WTC11 (cell line): ENCODE data around the gene SLC8A1. TPM values are rescaled to one million over a fixed set of nuclear protein-coding genes. Genes with fewer than 3 reads are reported as not detected.

Source experiments
- ATAC-seq: fragments of 200-7000 bp; cut with Tn5 transposase; 2 replicates; pipeline ENCODE4 v1.10.0; 2021; ENCODE audit warnings: mild to moderate bottlenecking, moderate library complexity
- CTCF ChIA-PET: fragments of 300-600 bp; sonication (Branson Sonifier 250); formaldehyde crosslinking; loops from one replicate; lab custom pipeline; 2021; ENCODE audit warnings: antibody characterized with exemption; lab: Charles Lee
- POLR2A ChIA-PET: fragments of 350-600 bp; sonication (Branson Sonifier 250); formaldehyde crosslinking; loops from one replicate; lab custom pipeline; 2021; ENCODE audit warnings: antibody characterized with exemption; lab: Charles Lee
- DNase-seq: peaks from one replicate; pipeline ENCODE4 v3.0.0; 2021; ENCODE audit warnings: low spot score
- H3K27ac Mint-ChIP-seq: 2 replicates; pipeline ENCODE4 v1.8.0; 2021; ENCODE audit warnings: mixed read lengths
- H3K27me3 Mint-ChIP-seq: 2 replicates; pipeline ENCODE4 v1.8.0; 2021; ENCODE audit warnings: low read depth, mild to moderate bottlenecking, moderate library complexity, mixed read lengths
- H3K36me3 Mint-ChIP-seq: 2 replicates; pipeline ENCODE4 v1.8.0; 2021; ENCODE audit warnings: mixed read lengths
- H3K4me1 Mint-ChIP-seq: 2 replicates; pipeline ENCODE4 v1.8.0; 2022; ENCODE audit warnings: mixed read lengths
- H3K4me3 Mint-ChIP-seq: 2 replicates; pipeline ENCODE4 v1.8.0; 2021; ENCODE audit warnings: mild to moderate bottlenecking, moderate library complexity, mixed read lengths
- H3K9me3 Mint-ChIP-seq: 2 replicates; pipeline ENCODE4 v1.8.0; 2021; ENCODE audit warnings: mixed read lengths
- ARID4B ChIP-seq: sonication (generic); formaldehyde crosslinking; IDR thresholded peaks from 2 replicates; pipeline ENCODE4 v1.8.0; 2023; ENCODE audit warnings: missing genetic modification reagents, mild to moderate bottlenecking, borderline replicate concordance
- ATF1 ChIP-seq: sonication (generic); formaldehyde crosslinking; IDR thresholded peaks from 2 replicates; pipeline ENCODE4 v1.8.1; 2023; ENCODE audit warnings: mild to moderate bottlenecking, moderate library complexity, missing genetic modification reagents
- ATF3 ChIP-seq: sonication (generic); formaldehyde crosslinking; conservative IDR thresholded peaks from 2 replicates; pipeline ENCODE4 v1.8.1; 2022; ENCODE audit warnings: mild to moderate bottlenecking, missing genetic modification reagents
- CBFB ChIP-seq: sonication (generic); formaldehyde crosslinking; IDR thresholded peaks from 2 replicates; pipeline ENCODE4 v1.8.1; 2022; ENCODE audit warnings: mild to moderate bottlenecking, low read depth, missing genetic modification reagents
- ELF4 ChIP-seq: sonication (generic); formaldehyde crosslinking; IDR thresholded peaks from 2 replicates; pipeline ENCODE4 v1.8.1; 2022; ENCODE audit warnings: low read depth, mild to moderate bottlenecking, moderate library complexity, missing genetic modification reagents
- FOXK1 ChIP-seq: sonication (generic); formaldehyde crosslinking; IDR thresholded peaks from 2 replicates; pipeline ENCODE4 v1.8.0; 2022; ENCODE audit warnings: mild to moderate bottlenecking, moderate library complexity, missing genetic modification reagents
- FOXP1 ChIP-seq: sonication (generic); formaldehyde crosslinking; IDR thresholded peaks from 2 replicates; pipeline ENCODE4 v1.8.0; 2022; ENCODE audit warnings: missing genetic modification reagents, mild to moderate bottlenecking, moderate library complexity, borderline replicate concordance
- GTF2I ChIP-seq: fragments of 250-450 bp; sonication (Bioruptor Pico); conservative IDR thresholded peaks from 2 replicates; pipeline ENCODE4 v1.4.0; 2021; ENCODE audit warnings: mild to moderate bottlenecking
- JAZF1 ChIP-seq: fragments of 250-450 bp; sonication (Bioruptor Pico); IDR thresholded peaks from 2 replicates; pipeline ENCODE4 v1.9.0; 2021; ENCODE audit warnings: moderate library complexity, mild to moderate bottlenecking, inconsistent platforms
- KAT7 ChIP-seq: sonication (generic); formaldehyde crosslinking; IDR thresholded peaks from 2 replicates; pipeline ENCODE4 v1.8.1; 2023; ENCODE audit warnings: missing genetic modification reagents, mild to moderate bottlenecking, borderline replicate concordance
- PRDM15 ChIP-seq: sonication (generic); formaldehyde crosslinking; IDR thresholded peaks from 2 replicates; pipeline ENCODE4 v1.8.0; 2022; ENCODE audit warnings: missing genetic modification reagents
- RELA ChIP-seq: sonication (generic); formaldehyde crosslinking; IDR thresholded peaks from 2 replicates; pipeline ENCODE4 v1.8.1; 2022; ENCODE audit warnings: missing genetic modification reagents, mild to moderate bottlenecking, borderline replicate concordance
- RORB ChIP-seq: fragments of 250-450 bp; sonication (Bioruptor Pico); IDR thresholded peaks from 2 replicates; pipeline ENCODE4 v1.9.0; 2021; ENCODE audit warnings: mild to moderate bottlenecking
- SMAD3 ChIP-seq: sonication (generic); formaldehyde crosslinking; IDR thresholded peaks from 2 replicates; pipeline ENCODE4 v1.8.0; 2022; ENCODE audit warnings: missing genetic modification reagents, mild to moderate bottlenecking, borderline replicate concordance
- SMAD4 ChIP-seq: sonication (generic); formaldehyde crosslinking; IDR thresholded peaks from 2 replicates; pipeline ENCODE4 v1.8.0; 2022; ENCODE audit warnings: mild to moderate bottlenecking, missing genetic modification reagents
- STAT6 ChIP-seq: sonication (generic); formaldehyde crosslinking; conservative IDR thresholded peaks from 2 replicates; pipeline ENCODE4 v1.8.1; 2023; ENCODE audit warnings: mild to moderate bottlenecking, low read depth, missing genetic modification reagents, moderate library complexity
- TEAD4 ChIP-seq: sonication (generic); formaldehyde crosslinking; IDR thresholded peaks from 2 replicates; pipeline ENCODE4 v1.8.0; 2022; ENCODE audit warnings: mild to moderate bottlenecking, missing genetic modification reagents
- ZNF138 ChIP-seq: sonication (generic); formaldehyde crosslinking; conservative IDR thresholded peaks from 2 replicates; pipeline ENCODE4 v1.8.1; 2022; ENCODE audit warnings: mild to moderate bottlenecking, moderate library complexity, missing genetic modification reagents
- ZNF219 ChIP-seq: sonication (generic); formaldehyde crosslinking; IDR thresholded peaks from 2 replicates; pipeline ENCODE4 v1.8.0; 2023; ENCODE audit warnings: missing genetic modification reagents, mild to moderate bottlenecking, borderline replicate concordance
- ZNF396 ChIP-seq: fragments of 250-450 bp; sonication (Bioruptor Pico); IDR thresholded peaks from 2 replicates; pipeline ENCODE4 v1.8.0; 2021; ENCODE audit warnings: mild to moderate bottlenecking, moderate library complexity, borderline replicate concordance
- total RNA-seq: library from RNA; stranded (reverse); gene quantifications from 3 replicates; pipeline ENCODE4 v1.2.3, GENCODE V29; 2021
- TF ChIP-seq, protein P1 (sequence below): fragments of 200-600 bp; IDR thresholded peaks from 2 replicates; pipeline ENCODE4 v1.8.0; 2022; ENCODE audit warnings: antibody characterized with exemption
- TF ChIP-seq, protein P2 (sequence below): sonication (generic); formaldehyde crosslinking; IDR thresholded peaks from 2 replicates; pipeline ENCODE4 v1.8.1; 2022; ENCODE audit warnings: low read depth, mild to moderate bottlenecking, moderate library complexity, missing genetic modification reagents, borderline replicate concordance

Gene SLC8A1
- total RNA-seq, 1 experiment from 2014 or later, result 2.6 TPM

GRCh38 chr2:40118622-40119021 is 333.3 kb downstream of the SLC8A1 start:
- no peak overlapping the region for H3K27ac Mint-ChIP-seq
- ATAC-seq, result no peak
- no peaks in the 10 kb centered on the region for H3K36me3 Mint-ChIP-seq
- TF ChIP-seq ARID4B (CRISPR knock-in tag) (no peak), ZNF138 (CRISPR knock-in tag) (no peak), ATF1 (CRISPR knock-in tag) (no peak), PRDM15 (CRISPR knock-in tag) (no peak), FOXK1 (CRISPR knock-in tag) (no peak), GTF2I (CRISPR knock-in tag) (no peak), SMAD4 (no peak), ZNF219 (CRISPR knock-in tag) (no peak), JAZF1 (no peak), SMAD3 (CRISPR knock-in tag) (no peak), CBFB (no peak), ATF3 (CRISPR knock-in tag) (no peak), ELF4 (CRISPR knock-in tag) (no peak), RORB (CRISPR knock-in tag) (no peak)
- TF ChIP-seq, protein P1, sequence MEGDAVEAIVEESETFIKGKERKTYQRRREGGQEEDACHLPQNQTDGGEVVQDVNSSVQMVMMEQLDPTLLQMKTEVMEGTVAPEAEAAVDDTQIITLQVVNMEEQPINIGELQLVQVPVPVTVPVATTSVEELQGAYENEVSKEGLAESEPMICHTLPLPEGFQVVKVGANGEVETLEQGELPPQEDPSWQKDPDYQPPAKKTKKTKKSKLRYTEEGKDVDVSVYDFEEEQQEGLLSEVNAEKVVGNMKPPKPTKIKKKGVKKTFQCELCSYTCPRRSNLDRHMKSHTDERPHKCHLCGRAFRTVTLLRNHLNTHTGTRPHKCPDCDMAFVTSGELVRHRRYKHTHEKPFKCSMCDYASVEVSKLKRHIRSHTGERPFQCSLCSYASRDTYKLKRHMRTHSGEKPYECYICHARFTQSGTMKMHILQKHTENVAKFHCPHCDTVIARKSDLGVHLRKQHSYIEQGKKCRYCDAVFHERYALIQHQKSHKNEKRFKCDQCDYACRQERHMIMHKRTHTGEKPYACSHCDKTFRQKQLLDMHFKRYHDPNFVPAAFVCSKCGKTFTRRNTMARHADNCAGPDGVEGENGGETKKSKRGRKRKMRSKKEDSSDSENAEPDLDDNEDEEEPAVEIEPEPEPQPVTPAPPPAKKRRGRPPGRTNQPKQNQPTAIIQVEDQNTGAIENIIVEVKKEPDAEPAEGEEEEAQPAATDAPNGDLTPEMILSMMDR, result no peak
- H3K4me3 Mint-ChIP-seq, result no peak overlapping the region
- ChIA-PET POLR2A (interaction anchor here (1.0 kb wide), 1 partner anchor 25 kb away, joined by 3 read pairs; no protein-coding TSS in a partner anchor), CTCF (no interaction called here)
- DNase-seq, result no peak
- no peaks in the 10 kb centered on the region for H3K9me3 Mint-ChIP-seq
- H3K27me3 Mint-ChIP-seq, result no peaks in the 10 kb centered on the region
- no peaks in the 10 kb centered on the region for H3K4me1 Mint-ChIP-seq

GRCh38 chr2:40115894-40116293 is 336.0 kb downstream of the SLC8A1 start:
- DNase-seq, result no peak
- ChIA-PET CTCF (interaction anchor here (0.6 to 0.8 kb wide), 2 partner anchors 202 to 333 kb away, joined by 3 read pairs; no protein-coding TSS in a partner anchor), POLR2A (no interaction called here)
- no peaks in the 10 kb centered on the region for H3K36me3 Mint-ChIP-seq
- H3K4me1 Mint-ChIP-seq, result no peaks in the 10 kb centered on the region
- no peaks in the 10 kb centered on the region for H3K27me3 Mint-ChIP-seq
- no peaks in the 10 kb centered on the region for H3K9me3 Mint-ChIP-seq
- ATAC-seq, result no peak
- no peak overlapping the region for H3K27ac Mint-ChIP-seq
- no peak overlapping the region for H3K4me3 Mint-ChIP-seq
- no peak for TF ChIP-seq FOXP1 (CRISPR knock-in tag)
- no peak for TF ChIP-seq RELA (CRISPR knock-in tag)
- no peak for TF ChIP-seq ZNF396 (CRISPR knock-in tag)
- TF ChIP-seq STAT6, result no peak
- TF ChIP-seq, protein P2, sequence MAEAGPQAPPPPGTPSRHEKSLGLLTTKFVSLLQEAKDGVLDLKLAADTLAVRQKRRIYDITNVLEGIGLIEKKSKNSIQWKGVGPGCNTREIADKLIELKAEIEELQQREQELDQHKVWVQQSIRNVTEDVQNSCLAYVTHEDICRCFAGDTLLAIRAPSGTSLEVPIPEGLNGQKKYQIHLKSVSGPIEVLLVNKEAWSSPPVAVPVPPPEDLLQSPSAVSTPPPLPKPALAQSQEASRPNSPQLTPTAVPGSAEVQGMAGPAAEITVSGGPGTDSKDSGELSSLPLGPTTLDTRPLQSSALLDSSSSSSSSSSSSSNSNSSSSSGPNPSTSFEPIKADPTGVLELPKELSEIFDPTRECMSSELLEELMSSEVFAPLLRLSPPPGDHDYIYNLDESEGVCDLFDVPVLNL (CRISPR knock-in tag), result no peak
- TF ChIP-seq TEAD4 (CRISPR knock-in tag), result no peak
- TF ChIP-seq KAT7 (CRISPR knock-in tag), result no peak
